Fibroblast of the aortic adventitia (primary cell): Measurements from ENCODE around the gene YWHAG. TPM values are rescaled to one million over a fixed set of nuclear protein-coding genes. Genes with fewer than 3 reads are reported as not detected.
A peak's percentile ranks its signal among the peaks of the same experiment; 100 is the strongest.
"Not testable (repeated sequence)": the region's sequence is repeated elsewhere in the genome, so short reads cannot be mapped to it uniquely, and the experiment has no call there.

Source experiments
- DNase-seq: peaks from one replicate; pipeline ENCODE4 v3.0.0-alpha.2; 2010; ENCODE audit warnings: low read depth
- H3K4me3 ChIP-seq: 2 replicates; pipeline ENCODE4 v1.5.1; 2011; ENCODE audit warnings: low read depth, mild to moderate bottlenecking, control low read depth, low read length, moderate library complexity
- total RNA-seq: library from RNA; depleted of rRNA; stranded (reverse); fragments of >200 nt; gene quantifications from 2 replicates; pipeline ENCODE4 v1.2.3, GENCODE V29; 2012; ENCODE audit warnings: low replicate concordance
- TF ChIP-seq, protein P1 (sequence below): IDR thresholded peaks from 2 replicates; pipeline ENCODE4 v1.5.1; 2011; ENCODE audit warnings: mild to moderate bottlenecking, low read length, control low read depth, inconsistent platforms; ENCODE audit not compliant: insufficient read depth

YWHAG gene
- total RNA-seq, 1 donor, result 115 TPM

DNA sequence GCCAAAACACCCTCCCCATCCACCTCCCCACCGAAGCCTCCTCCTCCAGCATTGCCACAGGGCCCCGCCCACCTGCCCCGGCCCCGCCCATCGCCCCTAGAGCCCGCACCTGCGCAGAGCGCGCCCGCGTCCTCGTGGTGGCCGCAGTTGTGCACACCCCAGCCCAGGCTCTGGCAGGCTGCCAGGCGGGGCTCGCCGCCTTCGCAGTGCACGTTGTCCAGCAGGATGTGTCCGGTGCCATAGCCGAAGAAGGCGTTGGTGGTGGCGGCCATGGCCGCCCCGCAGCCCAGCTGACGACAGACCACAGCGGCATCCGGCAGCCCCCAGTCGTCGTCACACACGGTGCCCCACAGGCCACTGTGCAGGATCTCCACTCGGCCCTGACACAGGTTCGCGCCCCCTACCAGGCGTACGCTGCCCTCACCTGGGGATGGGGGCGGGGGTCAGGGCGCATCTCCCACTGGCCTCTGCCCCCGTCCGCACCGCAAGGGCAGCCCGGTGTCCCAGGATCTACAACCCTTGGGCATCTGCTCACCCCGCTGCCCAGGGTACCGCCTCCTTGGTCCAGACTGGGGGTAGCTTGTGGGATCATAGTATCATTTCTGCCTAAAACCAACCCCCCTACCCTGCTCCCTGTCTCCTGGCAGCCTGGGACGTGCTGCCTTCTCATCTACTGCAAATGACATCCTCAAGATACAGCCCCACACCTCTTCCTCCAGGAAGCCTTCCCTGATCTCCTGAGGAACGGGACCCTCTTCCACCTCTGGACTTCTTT lies 38.8 kb upstream of the YWHAG start:
- TF ChIP-seq, protein P1, sequence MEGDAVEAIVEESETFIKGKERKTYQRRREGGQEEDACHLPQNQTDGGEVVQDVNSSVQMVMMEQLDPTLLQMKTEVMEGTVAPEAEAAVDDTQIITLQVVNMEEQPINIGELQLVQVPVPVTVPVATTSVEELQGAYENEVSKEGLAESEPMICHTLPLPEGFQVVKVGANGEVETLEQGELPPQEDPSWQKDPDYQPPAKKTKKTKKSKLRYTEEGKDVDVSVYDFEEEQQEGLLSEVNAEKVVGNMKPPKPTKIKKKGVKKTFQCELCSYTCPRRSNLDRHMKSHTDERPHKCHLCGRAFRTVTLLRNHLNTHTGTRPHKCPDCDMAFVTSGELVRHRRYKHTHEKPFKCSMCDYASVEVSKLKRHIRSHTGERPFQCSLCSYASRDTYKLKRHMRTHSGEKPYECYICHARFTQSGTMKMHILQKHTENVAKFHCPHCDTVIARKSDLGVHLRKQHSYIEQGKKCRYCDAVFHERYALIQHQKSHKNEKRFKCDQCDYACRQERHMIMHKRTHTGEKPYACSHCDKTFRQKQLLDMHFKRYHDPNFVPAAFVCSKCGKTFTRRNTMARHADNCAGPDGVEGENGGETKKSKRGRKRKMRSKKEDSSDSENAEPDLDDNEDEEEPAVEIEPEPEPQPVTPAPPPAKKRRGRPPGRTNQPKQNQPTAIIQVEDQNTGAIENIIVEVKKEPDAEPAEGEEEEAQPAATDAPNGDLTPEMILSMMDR, result no peak
- DNase-seq, result peak; percentile 47
- peak overlapping the region; percentile 66 for H3K4me3 ChIP-seq

DNA sequence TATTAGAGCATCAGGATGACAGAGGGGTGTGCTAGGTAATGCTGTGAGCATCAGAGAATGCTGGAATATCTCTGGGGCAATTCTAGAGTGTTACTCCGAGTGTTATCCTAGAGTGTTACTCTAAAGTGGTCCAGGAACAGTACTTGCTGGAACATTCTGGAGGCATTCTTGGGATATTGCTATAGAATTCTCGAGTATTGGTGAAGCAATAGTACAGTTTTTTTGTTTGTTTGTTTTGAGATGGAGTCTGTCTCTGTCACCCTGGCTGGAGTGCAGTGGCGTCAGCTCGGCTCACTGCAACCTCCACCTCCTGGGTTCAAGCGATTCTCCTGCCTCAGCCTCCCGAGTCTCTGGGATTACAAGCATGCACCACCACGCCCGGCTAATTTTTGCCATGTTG lies 38.1 kb upstream of the YWHAG start:
- no peak overlapping the region for H3K4me3 ChIP-seq
- no peak for DNase-seq

DNA sequence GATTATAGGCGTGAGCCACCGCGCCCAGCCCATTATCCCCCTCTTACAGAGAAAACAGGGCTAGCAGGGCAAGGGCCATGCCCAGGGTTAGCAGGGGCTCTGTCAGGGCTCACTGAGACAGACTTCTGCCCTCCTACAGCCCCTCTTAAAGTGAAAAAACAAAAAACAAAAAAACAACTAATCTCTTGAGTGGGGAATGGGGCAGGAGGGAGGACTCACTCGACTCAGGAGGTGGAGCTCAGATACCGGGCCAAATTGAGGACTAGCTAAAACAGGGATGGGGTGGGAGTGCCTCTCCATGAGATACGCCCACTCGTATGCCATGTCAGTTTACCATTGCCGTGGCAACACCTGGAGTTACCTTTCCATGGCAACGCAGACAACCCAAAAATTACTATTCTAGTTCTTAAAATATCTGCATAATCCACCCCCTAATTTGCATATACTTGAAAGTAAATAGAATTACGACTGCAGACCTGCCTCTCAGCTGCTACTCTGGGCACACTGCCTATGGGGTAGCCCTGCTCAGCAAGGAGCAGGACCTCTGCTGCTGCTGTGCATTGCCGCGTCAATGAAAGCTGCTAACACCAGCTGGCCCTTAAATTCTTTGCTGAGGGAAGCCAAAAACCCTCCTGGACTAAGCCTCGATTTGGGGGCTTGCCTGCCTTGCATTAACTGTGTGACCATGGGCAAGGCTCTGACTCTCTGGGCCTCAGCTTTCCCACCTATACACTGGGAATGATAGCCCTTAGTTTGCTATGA lies 37.4 kb upstream of the YWHAG start:
- H3K4me3 ChIP-seq, result no peak overlapping the region
- TF ChIP-seq, protein P1, result no peak
- DNase-seq, result no peak

More for the DNA sequence above, 38.1 kb upstream of the YWHAG start:
- TF ChIP-seq, protein P1, result no peak

DNA sequence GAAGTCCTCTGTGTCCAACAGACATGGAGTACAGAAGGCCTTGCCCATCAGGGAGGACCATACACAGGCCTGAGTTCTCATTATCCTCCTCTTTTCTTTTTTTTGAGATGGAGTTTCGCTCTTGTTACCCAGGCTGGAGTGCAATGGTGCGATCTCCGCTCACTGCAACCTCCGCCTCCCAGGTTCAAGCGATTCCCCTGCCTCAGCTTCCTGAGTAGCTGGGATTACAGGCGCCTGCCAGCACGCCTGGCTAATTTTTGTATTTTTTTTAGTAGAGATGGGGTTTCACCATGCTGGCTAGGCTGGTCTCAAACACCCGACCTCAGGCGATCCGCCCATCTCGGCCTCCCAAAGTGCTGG lies 36.8 kb upstream of the YWHAG start:
- DNase-seq, result not testable (repeated sequence)

DNA sequence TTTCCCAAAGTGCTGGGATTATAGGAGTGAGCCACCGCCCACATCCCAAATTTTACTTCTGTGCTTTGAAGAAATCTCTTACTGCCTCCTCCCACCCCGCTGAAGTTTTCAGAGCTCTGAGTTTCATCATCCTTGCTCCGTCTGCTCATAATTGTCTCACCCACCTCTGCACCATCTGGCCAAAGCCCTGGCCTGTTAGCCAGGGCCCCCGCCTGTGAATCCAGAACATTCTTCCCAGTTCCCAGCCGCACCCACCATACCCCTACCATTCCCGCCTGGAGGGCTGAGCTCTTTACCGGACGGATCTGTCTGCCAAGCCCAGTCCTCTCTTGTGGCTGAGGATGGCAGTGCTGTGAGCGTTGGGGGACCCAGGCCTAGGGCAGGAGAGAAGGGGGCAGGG lies 36.2 kb upstream of the YWHAG start:
- TF ChIP-seq, protein P1, result no peak
- no peak overlapping the region for H3K4me3 ChIP-seq
- no peak for DNase-seq

More for the DNA sequence above, 36.8 kb upstream of the YWHAG start:
- not testable (repeated sequence) for H3K4me3 ChIP-seq

DNA sequence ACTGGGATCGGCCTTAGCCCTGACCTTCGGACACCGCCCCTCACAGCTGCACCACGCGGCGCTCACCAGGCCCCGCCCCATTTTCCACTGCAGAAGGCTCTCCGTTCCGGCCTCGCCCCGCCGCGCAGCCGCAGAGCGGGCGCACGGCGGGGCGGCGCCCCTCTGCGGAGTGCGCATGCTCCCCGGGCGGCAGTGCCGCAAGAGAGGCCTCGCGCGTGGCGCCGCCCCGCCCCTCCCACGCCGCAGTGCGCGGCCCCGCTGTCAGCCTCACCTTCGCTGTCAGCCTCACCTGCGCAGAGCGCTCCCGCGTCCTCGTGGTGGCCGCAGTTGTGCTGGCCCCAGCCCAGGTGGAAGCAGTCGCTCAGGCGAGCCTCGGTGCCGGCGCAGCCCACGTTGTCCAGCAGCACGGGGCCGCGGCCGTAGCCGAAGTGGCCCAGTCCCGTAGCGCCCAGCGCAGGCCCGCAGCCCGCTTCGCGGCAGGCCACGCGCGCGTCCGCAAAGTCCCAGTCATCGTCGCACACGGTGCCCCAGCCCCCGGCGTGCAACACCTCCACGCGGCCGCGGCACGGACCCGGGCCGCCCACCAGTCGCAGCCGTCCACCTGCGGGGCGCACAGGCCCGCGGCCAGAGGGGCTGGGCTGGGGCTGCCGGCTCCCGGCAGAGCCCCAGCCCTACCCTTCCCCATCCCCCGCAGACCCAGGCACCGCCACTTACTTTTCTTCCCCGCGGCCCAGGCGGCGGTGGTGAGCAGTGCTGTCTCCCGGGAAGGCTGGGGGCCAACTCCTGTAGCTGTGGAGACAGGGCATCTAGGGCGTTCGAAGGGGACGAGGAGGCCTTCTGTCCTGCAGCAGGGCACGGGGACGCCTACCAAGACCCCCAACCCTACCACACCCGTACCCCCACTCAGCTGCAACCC lies 34.6 kb upstream of the YWHAG start:
- peak; percentile 83 for DNase-seq
- H3K4me3 ChIP-seq, result peak overlapping the region; percentile 80
- TF ChIP-seq, protein P1, result no peak
